B cell (primary cell): ENCODE results near the gene KIFBP. TPM values are rescaled to one million over a fixed set of nuclear protein-coding genes. Genes with fewer than 3 reads are reported as not detected.
"Not testable (repeated sequence)": the region's sequence is repeated elsewhere in the genome, so short reads cannot be mapped to it uniquely, and the experiment has no call there.

Experiments used
- ATAC-seq: fragments of 200-7000 bp; cut with Tn5 transposase; one replicate; pipeline ENCODE4 v1.10.0; 2021; ENCODE audit warnings: low read depth, mild to moderate bottlenecking, moderate number of reproducible peaks, moderate library complexity
- CTCF ChIA-PET: fragments of 350-600 bp; sonication (Branson Sonifier 250); formaldehyde crosslinking; loops from one replicate; lab custom pipeline; 2021; ENCODE audit warnings: antibody characterized with exemption, inconsistent platforms; lab: Charles Lee
- POLR2A ChIA-PET: fragments of 350-600 bp; sonication (Branson Sonifier 250); formaldehyde crosslinking; loops from one replicate; lab custom pipeline; 2021; ENCODE audit warnings: antibody characterized with exemption; lab: Charles Lee
- DNase-seq: peaks from one replicate; pipeline ENCODE4 v3.0.0; 2013
- H2AFZ ChIP-seq: 2 replicates; pipeline ENCODE4 v1.6.1; 2012; ENCODE audit warnings: mild to moderate bottlenecking, low read depth, low read length; ENCODE audit not compliant: insufficient read depth, poor library complexity, severe bottlenecking
- H3K27ac ChIP-seq, 2 donors: 1 replicate in 1 of 2; 2 replicates in 1 of 2; pipeline ENCODE4 v1.5.1; 2012 to 2013; ENCODE audit warnings: low read length in 2 of 2, mild to moderate bottlenecking in 2 of 2, moderate library complexity in 1 of 2
- H3K27me3 ChIP-seq, 4 experiments: fragments of 200-600 bp in 1 of 4; sonication (generic) in 1 of 4; replicated peaks in 1 of 4; 1 replicate in 2 of 4; 2 replicates in 2 of 4; pipeline versions ENCODE4 v1.6.1 to v1.7.0; 2013 to 2016; ENCODE audit warnings: low read length in 3 of 4, mild to moderate bottlenecking in 2 of 4, mixed read lengths in 1 of 4, moderate library complexity in 1 of 4; ENCODE audit not compliant: insufficient read depth in 4 of 4, control insufficient read depth in 3 of 4; ENCODE audit errors: control extremely low read depth in 1 of 4
- H3K36me3 ChIP-seq, 2 experiments: replicated peaks in 1 of 2; 1 replicate in 1 of 2; 2 replicates in 1 of 2; pipeline versions ENCODE4 v1.6.1 to v1.7.1; 2013; ENCODE audit warnings: low read length in 1 of 2; ENCODE audit not compliant: insufficient read depth in 2 of 2, control insufficient read depth in 1 of 2; ENCODE audit errors: control extremely low read depth in 1 of 2, extremely low read depth in 1 of 2
- H3K4me1 ChIP-seq, 2 donors: fragments of 200-600 bp in 1 of 2; sonication (generic) in 1 of 2; 1 replicate in 1 of 2; 2 replicates in 1 of 2; pipeline versions ENCODE4 v1.5.1 to v1.6.1; 2013 to 2017; ENCODE audit warnings: low read length in 2 of 2; ENCODE audit not compliant: control insufficient read depth in 2 of 2, insufficient read depth in 2 of 2
- H3K4me2 ChIP-seq: replicated peaks from 2 replicates; pipeline ENCODE3; 2012; ENCODE audit warnings: mild to moderate bottlenecking, low read depth, low read length; ENCODE audit not compliant: poor library complexity, severe bottlenecking
- H3K4me3 ChIP-seq, 5 experiments: fragments of 200-600 bp in 1 of 5; sonication (generic) in 1 of 5; 1 replicate in 3 of 5; 2 replicates in 2 of 5; pipeline versions ENCODE4 v1.5.1 to v1.7.0; 2011 to 2016; ENCODE audit warnings: low read length in 4 of 5, mild to moderate bottlenecking in 4 of 5, low read depth in 2 of 5, control low read depth in 1 of 5, moderate library complexity in 1 of 5; ENCODE audit not compliant: insufficient read depth in 1 of 5; ENCODE audit errors: control extremely low read depth in 1 of 5, extremely low read depth in 1 of 5
- H3K79me2 ChIP-seq: fragments of 200-600 bp; sonication (generic); one replicate; pipeline ENCODE4 v1.6.0; 2016; ENCODE audit warnings: low read length; ENCODE audit not compliant: control insufficient read depth, insufficient read depth
- H3K9ac ChIP-seq: fragments of 200-600 bp; sonication (generic); 2 replicates; pipeline ENCODE4 v1.6.1; 2017; ENCODE audit warnings: mild to moderate bottlenecking, low read length, moderate library complexity
- H3K9me3 ChIP-seq, 3 donors: one replicate each; pipeline versions ENCODE4 v1.6.1 to v1.7.1; 2013; ENCODE audit warnings: low read length in 2 of 3; ENCODE audit not compliant: control insufficient read depth in 2 of 3, insufficient read depth in 1 of 3; ENCODE audit errors: control extremely low read depth in 1 of 3
- H4K20me1 ChIP-seq: 2 replicates; pipeline ENCODE4 v1.6.0; 2012; ENCODE audit warnings: mild to moderate bottlenecking, low read length; ENCODE audit not compliant: insufficient read depth, control insufficient read depth, poor library complexity, severe bottlenecking
- H3K27ac Mint-ChIP-seq: one replicate; pipeline ENCODE4 v1.8.0; 2021; ENCODE audit warnings: mixed read lengths
- H3K27me3 Mint-ChIP-seq: one replicate; pipeline ENCODE4 v1.8.0; 2021; ENCODE audit warnings: mixed read lengths
- H3K4me1 Mint-ChIP-seq: one replicate; pipeline ENCODE4 v1.8.0; 2021; ENCODE audit warnings: mixed read lengths
- H3K4me3 Mint-ChIP-seq: one replicate; pipeline ENCODE4 v1.8.0; 2021; ENCODE audit warnings: mixed read lengths
- H3K9me3 Mint-ChIP-seq: one replicate; pipeline ENCODE4 v1.8.0; 2022; ENCODE audit warnings: mixed read lengths; ENCODE audit not compliant: insufficient read depth
- CTCF ChIP-seq: fragments of 200-600 bp; IDR thresholded peaks from one replicate; pipeline ENCODE4 v1.8.0; 2022; ENCODE audit warnings: antibody characterized with exemption, mild to moderate bottlenecking
- EZH2 ChIP-seq: IDR thresholded peaks from 2 replicates; pipeline ENCODE4 v1.6.1; 2012; ENCODE audit warnings: borderline replicate concordance, low read depth, mild to moderate bottlenecking, moderate library complexity, low read length; ENCODE audit not compliant: insufficient read depth, poor library complexity, severe bottlenecking
- WGBS: methylation state at CpG from one replicate; pipeline ENCODE4 v1.1.5; 2013; ENCODE audit warnings: missing lambda C conversion rate; ENCODE audit not compliant: insufficient coverage; 5-methylcytosine and 5-hydroxymethylcytosine counted together
- intact Hi-C: fragments of 100-400 bp; cut with micrococcal nuclease; formaldehyde crosslinking; loops from one replicate; pipeline ENCODE4 v1.10.0; 2022
- polyA plus RNA-seq: library from polyadenylated mRNA; depleted of rRNA; stranded (reverse); fragments of >200 nt; gene quantifications from 2 replicates; pipeline ENCODE4 v1.2.3, GENCODE V29; 2012
- total RNA-seq, 2 donors: library from RNA; stranded (reverse); fragments of 120-200 nt in 1 of 2; gene quantifications; 1 replicate in 1 of 2; 2 replicates in 1 of 2; pipeline versions ENCODE4 v1.2.3 to v1.2.4, GENCODE V29; 2013 to 2022

The KIFBP gene
- total and polyA plus RNA-seq, 2 donors (not counting 1 experiment from before 2014, with no cell fraction given), result 5.2 to 13.5 TPM

DNA sequence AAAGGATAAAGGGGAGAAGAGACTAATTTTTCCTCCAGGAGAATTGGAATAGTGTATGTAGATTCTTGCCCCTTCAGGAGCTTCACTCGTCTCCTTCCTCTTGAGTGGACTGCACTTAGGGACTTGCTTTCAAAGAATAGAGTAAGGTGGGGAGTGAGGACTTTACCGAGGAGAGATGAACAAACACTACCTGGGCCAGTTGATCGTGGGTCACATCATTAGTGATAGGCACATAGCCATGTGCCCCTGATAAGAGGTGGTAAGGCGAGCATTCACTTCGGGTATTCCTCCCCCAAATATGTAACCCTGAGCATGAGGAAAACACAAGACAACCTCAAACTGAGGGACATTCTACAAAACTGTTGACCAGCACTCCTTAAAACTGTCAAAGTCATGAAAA lies 14.6 kb upstream of the KIFBP start:
- WGBS, result 94% methylated on average over 3 of the region's 5 CpGs
- ATAC-seq, result no peak
- Histone ChIP-seq H4K20me1 (peaks cover 11% of the 10 kb centered on the region), H3K27ac (no peak overlapping the region), H3K9me3 (no peaks in the 10 kb centered on the region), H3K27me3 (no peaks in the 10 kb centered on the region), H3K9ac (no peak overlapping the region), H3K4me1 (no peaks in the 10 kb centered on the region), H3K36me3 (peaks cover 19 to 90% of the 10 kb centered on the region in 2 experiments), H2AFZ (no peak overlapping the region), H3K4me3 (no peak overlapping the region), H3K4me2 (no peak overlapping the region), H3K79me2 (peaks cover 8% of the 10 kb centered on the region)
- no peaks in the 10 kb centered on the region for H3K4me1 Mint-ChIP-seq
- H3K27ac Mint-ChIP-seq, result no peak overlapping the region
- ChIA-PET POLR2A (no interaction called here), CTCF (no interaction called here)
- DNase-seq, result no peak
- H3K27me3 Mint-ChIP-seq, result no peaks in the 10 kb centered on the region
- no peaks in the 10 kb centered on the region for H3K9me3 Mint-ChIP-seq
- TF ChIP-seq EZH2 (no peak), CTCF (no peak)
- intact Hi-C loops, result no loop called here
- H3K4me3 Mint-ChIP-seq, result no peak overlapping the region

- H2AFZ ChIP-seq, DNase-seq, H3K9me3 Mint-ChIP-seq, ATAC-seq, CTCF ChIA-PET, H3K4me3 ChIP-seq, H3K4me1 ChIP-seq, H3K79me2 ChIP-seq, H3K4me2 ChIP-seq, intact Hi-C loops, H3K27ac Mint-ChIP-seq, H3K4me3 Mint-ChIP-seq, H3K27me3 ChIP-seq, H3K9ac ChIP-seq, H3K9me3 ChIP-seq, H3K27ac ChIP-seq, H3K4me1 Mint-ChIP-seq, H3K27me3 Mint-ChIP-seq, POLR2A ChIA-PET: not testable (repeated sequence)
- Histone ChIP-seq H3K36me3 (peaks cover 15 to 89% of the 10 kb centered on the region in 2 experiments), H4K20me1 (peaks cover 11% of the 10 kb centered on the region)
- no CpG with 5 or more reads among the region's 5 CpGs for WGBS
Observed at GRCh38 chr10:68975936-68976473, 12.6 kb upstream of the KIFBP start.

GRCh38 chr10:68979738-68980137 lies 8.9 kb upstream of the KIFBP start:
- H3K4me3 ChIP-seq, H3K27ac Mint-ChIP-seq, ATAC-seq, H3K79me2 ChIP-seq, H3K27me3 ChIP-seq, H3K4me2 ChIP-seq, H2AFZ ChIP-seq, intact Hi-C loops, H3K4me3 Mint-ChIP-seq, CTCF ChIA-PET, H3K27me3 Mint-ChIP-seq, H3K9me3 ChIP-seq, H3K4me1 ChIP-seq, H3K4me1 Mint-ChIP-seq, H3K9ac ChIP-seq, DNase-seq, H3K9me3 Mint-ChIP-seq, H4K20me1 ChIP-seq, H3K27ac ChIP-seq, POLR2A ChIA-PET: not testable (repeated sequence)
- 100% methylated on average over 2 of the region's 6 CpGs for WGBS
- H3K36me3 ChIP-seq, result peaks cover 8 to 86% of the 10 kb centered on the region in 2 experiments
